Karpas-422 (cell line): ENCODE data around the gene DCT. TPM values are rescaled to one million over a fixed set of nuclear protein-coding genes. Genes with fewer than 3 reads are reported as not detected.

Source experiments
- total RNA-seq: library from RNA; depleted of rRNA; stranded (reverse); fragments of >200 nt; shearing (Covaris generic); gene quantifications from 2 replicates; pipeline ENCODE4 v1.2.3, GENCODE V29; 2014; ENCODE audit warnings: low replicate concordance; rRNA removed

Gene DCT
- total RNA-seq, 1 experiment from 2014 or later, result not detected

Other genes with a start within 250 kb of the DCT start
- 15.5 and 26.2 TPM in 2 replicates for gene TGDS, start 116.5 kb upstream of the DCT start, total RNA-seq
- gene GPR180, start 122.2 kb upstream of the DCT start, total RNA-seq, result 6.2 and 11.5 TPM in 2 replicates
- gene SOX21, start 232.9 kb upstream of the DCT start, total RNA-seq, result not detected in 2 replicates